Coronary artery (tissue), 2 donors: ENCODE results near the gene LPP.
A peak's percentile ranks its signal among the peaks of the same experiment; 100 is the strongest.

ENCODE experiments used
- DNase-seq: peaks from one replicate; pipeline ENCODE4 v3.0.0-alpha.2; 2017; ENCODE audit warnings: low spot score
- H3K27ac ChIP-seq, 2 donors: fragments of 200-600 bp; sonication (generic); one replicate each; pipeline ENCODE4 v1.5.1; 2016 to 2019
- H3K4me3 ChIP-seq: fragments of 200-600 bp; sonication (generic); 2 replicates; pipeline ENCODE4 v1.5.1; 2016; ENCODE audit warnings: mild to moderate bottlenecking, moderate library complexity
- CTCF ChIP-seq: fragments of 200-600 bp; sonication (generic); IDR thresholded peaks from one replicate; pipeline ENCODE4 v1.5.1; 2019; ENCODE audit warnings: antibody characterized with exemption

The LPP gene

GRCh38 chr3:188394623-188395022 is 240.7 kb downstream of the LPP start:
- no peak for DNase-seq
- TF ChIP-seq CTCF = no peak
- no peak overlapping the region for H3K4me3 ChIP-seq
- no peak overlapping the region for H3K27ac ChIP-seq

GRCh38 chr3:188396251-188396650 is 242.3 kb downstream of the LPP start:
- TF ChIP-seq CTCF = no peak
- no peak overlapping the region for H3K4me3 ChIP-seq
- no peak overlapping the region for H3K27ac ChIP-seq
- no peak for DNase-seq

- H3K27ac ChIP-seq = peak overlapping the region in 1 of 2 donors; percentile 0
- no peak for TF ChIP-seq CTCF
- no peak for DNase-seq
- peak overlapping the region; percentile 9 for H3K4me3 ChIP-seq
Observed at GRCh38 chr3:188396900-188397299, 242.9 kb downstream of the LPP start.

- H3K4me3 ChIP-seq = peak overlapping the region; percentile 9
- TF ChIP-seq CTCF = no peak
- DNase-seq = no peak
- peak overlapping the region in 1 of 2 donors; percentile 6 for H3K27ac ChIP-seq
Observed at GRCh38 chr3:188397766-188398705, 244.1 kb downstream of the LPP start.

GRCh38 chr3:188400494-188401243 is 246.7 kb downstream of the LPP start:
- TF ChIP-seq CTCF = no peak
- H3K27ac ChIP-seq = peak overlapping the region in 1 of 2 donors; percentile 5
- H3K4me3 ChIP-seq = no peak overlapping the region
- no peak for DNase-seq

GRCh38 chr3:188401244-188401993 is 247.5 kb downstream of the LPP start:
- Histone ChIP-seq H3K4me3 (no peak overlapping the region), H3K27ac (no peak overlapping the region)
- TF ChIP-seq CTCF = no peak
- DNase-seq = no peak
